Choroid plexus epithelial cell (primary cell): ENCODE data around the gene NHSL1.
"Not testable (repeated sequence)": the region's sequence is repeated elsewhere in the genome, so short reads cannot be mapped to it uniquely, and the experiment has no call there.

Experiments
- DNase-seq: peaks from one replicate; pipeline ENCODE4 v3.0.0-alpha.2; 2010; ENCODE audit warnings: low read depth
- H3K4me3 ChIP-seq: 2 replicates; pipeline ENCODE4 v1.5.1; 2011; ENCODE audit warnings: low read depth, mild to moderate bottlenecking, control low read depth, low read length, moderate library complexity
- TF ChIP-seq, protein P1 (sequence below): conservative IDR thresholded peaks from 2 replicates; pipeline ENCODE4 v1.5.1; 2011; ENCODE audit warnings: low read depth, mild to moderate bottlenecking, control low read depth, inconsistent platforms, low read length, moderate library complexity

Gene NHSL1

DNA sequence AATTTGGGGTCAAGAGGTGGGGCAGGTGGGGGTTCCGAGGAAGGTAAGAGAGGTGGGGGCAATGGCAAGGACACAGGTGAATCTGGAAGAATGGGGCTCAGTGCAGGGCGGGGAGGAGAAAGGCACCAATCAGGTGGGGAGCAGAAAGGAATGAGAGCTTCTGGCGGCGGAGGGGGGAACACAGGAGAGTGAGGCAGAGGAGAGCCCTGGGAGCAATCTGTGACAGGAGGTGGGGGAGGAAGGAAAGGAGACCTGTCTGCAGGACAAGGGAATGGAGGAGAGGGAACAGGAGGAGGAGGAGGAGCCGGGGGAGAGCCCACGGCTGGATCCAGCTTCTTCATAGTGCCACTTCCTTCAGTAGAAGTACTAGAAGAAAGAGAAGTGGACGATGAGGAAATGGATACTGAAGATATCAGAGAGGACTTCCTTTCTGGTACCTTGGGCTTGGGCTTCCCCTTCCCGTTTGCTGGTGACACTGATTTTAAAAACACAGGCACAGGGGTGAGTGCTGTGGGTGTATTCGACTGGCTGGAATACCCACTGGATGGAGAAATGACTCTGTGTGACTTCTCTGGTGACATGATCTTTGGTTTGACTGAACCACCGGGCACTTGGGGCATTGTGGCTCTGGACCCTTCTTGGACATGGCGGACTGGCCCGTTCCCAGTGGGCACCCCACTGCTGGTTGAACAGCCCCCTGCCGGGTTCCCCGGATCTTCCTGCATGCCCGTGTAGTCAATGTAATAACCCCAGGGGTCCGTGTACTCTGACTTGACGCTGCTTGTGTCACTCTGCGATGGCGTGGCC, 67.8 kb downstream of the NHSL1 start:
- no peak overlapping the region for H3K4me3 ChIP-seq
- no peak for DNase-seq
- TF ChIP-seq, protein P1, sequence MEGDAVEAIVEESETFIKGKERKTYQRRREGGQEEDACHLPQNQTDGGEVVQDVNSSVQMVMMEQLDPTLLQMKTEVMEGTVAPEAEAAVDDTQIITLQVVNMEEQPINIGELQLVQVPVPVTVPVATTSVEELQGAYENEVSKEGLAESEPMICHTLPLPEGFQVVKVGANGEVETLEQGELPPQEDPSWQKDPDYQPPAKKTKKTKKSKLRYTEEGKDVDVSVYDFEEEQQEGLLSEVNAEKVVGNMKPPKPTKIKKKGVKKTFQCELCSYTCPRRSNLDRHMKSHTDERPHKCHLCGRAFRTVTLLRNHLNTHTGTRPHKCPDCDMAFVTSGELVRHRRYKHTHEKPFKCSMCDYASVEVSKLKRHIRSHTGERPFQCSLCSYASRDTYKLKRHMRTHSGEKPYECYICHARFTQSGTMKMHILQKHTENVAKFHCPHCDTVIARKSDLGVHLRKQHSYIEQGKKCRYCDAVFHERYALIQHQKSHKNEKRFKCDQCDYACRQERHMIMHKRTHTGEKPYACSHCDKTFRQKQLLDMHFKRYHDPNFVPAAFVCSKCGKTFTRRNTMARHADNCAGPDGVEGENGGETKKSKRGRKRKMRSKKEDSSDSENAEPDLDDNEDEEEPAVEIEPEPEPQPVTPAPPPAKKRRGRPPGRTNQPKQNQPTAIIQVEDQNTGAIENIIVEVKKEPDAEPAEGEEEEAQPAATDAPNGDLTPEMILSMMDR: no peak

GRCh38 chr6:138430361-138431145, 68.7 kb downstream of the NHSL1 start:
- no peak overlapping the region for H3K4me3 ChIP-seq
- DNase-seq: no peak

DNA sequence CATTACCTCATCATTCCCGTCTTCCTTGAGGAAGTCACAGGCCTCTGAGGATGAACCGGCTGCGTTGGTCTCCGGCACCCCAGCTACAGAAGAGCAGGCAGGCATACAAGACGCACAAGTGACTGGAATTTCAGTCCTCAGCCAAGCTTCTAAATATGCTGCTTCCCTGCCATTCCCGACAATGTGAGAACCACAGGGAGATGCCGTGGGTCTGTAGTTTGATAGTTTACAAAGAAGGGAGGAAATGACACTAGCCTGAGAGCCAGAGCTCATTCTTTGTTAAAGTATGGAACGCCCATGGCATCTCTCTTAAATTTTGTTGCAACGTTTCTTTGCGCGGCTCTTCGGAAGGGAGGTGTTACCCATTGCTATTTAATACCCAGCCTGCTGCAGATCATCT, 69.5 kb downstream of the NHSL1 start:
- TF ChIP-seq, protein P1: no peak
- H3K4me3 ChIP-seq: no peak overlapping the region
- no peak for DNase-seq

More at GRCh38 chr6:138430361-138431145, 68.7 kb downstream of the NHSL1 start:
- TF ChIP-seq, protein P1: no peak

GRCh38 chr6:138428944-138429598, 70.2 kb downstream of the NHSL1 start:
- DNase-seq: peak; percentile 81
- TF ChIP-seq, protein P1: peak; percentile 60
- H3K4me3 ChIP-seq: no peak overlapping the region

- DNase-seq: no peak
- TF ChIP-seq, protein P1: no peak
- no peak overlapping the region for H3K4me3 ChIP-seq
Measured at GRCh38 chr6:138427701-138428100, 71.6 kb downstream of the NHSL1 start.

DNA sequence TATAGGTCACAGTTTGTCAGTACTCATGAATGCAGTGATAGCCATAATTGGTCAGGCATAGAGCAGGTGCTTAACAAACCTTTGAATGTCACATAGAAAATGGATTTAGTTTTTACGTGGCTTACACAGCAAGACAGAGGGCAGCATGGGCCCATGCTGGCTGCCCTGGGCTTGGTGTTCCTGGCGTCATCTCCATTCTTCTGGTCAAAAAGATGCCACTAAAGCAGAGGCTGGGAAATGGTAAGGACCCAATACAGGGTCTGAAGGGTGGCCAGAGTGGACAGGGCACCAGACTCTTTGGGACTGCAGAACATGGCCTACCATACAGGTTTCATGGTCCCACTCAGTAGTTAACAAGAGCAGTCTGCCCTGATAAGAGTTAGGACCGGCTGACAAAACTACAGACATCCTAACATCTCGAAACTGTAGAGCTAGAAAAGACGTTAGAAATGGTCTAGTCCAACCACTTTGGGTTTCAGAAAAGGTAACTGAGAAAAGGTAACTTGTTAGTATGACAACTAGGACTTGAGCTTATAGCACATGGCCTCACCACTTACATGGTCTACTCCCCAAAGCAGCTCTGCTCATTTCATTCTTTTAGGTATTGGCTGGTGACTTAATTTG, 72.7 kb downstream of the NHSL1 start:
- TF ChIP-seq, protein P1: no peak
- no peak for DNase-seq
- H3K4me3 ChIP-seq: no peak overlapping the region

- DNase-seq, H3K4me3 ChIP-seq: not testable (repeated sequence)
Measured at GRCh38 chr6:138425256-138425655, 74.0 kb downstream of the NHSL1 start.
